Thyroid gland (tissue), 4 donors: ENCODE results near the gene SLC26A3. TPM values are rescaled to one million over a fixed set of nuclear protein-coding genes. Genes with fewer than 3 reads are reported as not detected.
A peak's percentile ranks its signal among the peaks of the same experiment; 100 is the strongest.
"Not testable (repeated sequence)": the region's sequence is repeated elsewhere in the genome, so short reads cannot be mapped to it uniquely, and the experiment has no call there.

Experiments used
- DNase-seq, 2 donors: peaks; one replicate each; pipeline ENCODE4 v3.0.0-alpha.2; 2019
- H3K27ac ChIP-seq, 3 donors: fragments of 200-600 bp; sonication (generic); 1 replicate in 2 of 3; 2 replicates in 1 of 3; pipeline ENCODE4 v1.5.1; 2016 to 2019; ENCODE audit warnings: mild to moderate bottlenecking in 1 of 3, moderate library complexity in 1 of 3
- H3K27me3 ChIP-seq: fragments of 200-600 bp; sonication (generic); one replicate; pipeline ENCODE4 v1.5.1; 2019
- H3K36me3 ChIP-seq, 2 donors: fragments of 200-600 bp; sonication (generic); one replicate each; pipeline ENCODE4 v1.5.1; 2016 to 2019
- H3K4me1 ChIP-seq, 2 donors: fragments of 200-600 bp; sonication (generic); one replicate each; pipeline ENCODE4 v1.5.1; 2017 to 2019
- H3K4me3 ChIP-seq, 3 donors: fragments of 200-600 bp; sonication (generic); replicated peaks in 1 of 3; 1 replicate in 2 of 3; 2 replicates in 1 of 3; pipeline ENCODE4 v1.5.1; 2016; ENCODE audit warnings: mild to moderate bottlenecking in 1 of 3
- H3K9me3 ChIP-seq: fragments of 200-600 bp; sonication (generic); one replicate; pipeline ENCODE4 v1.5.1; 2017
- CTCF ChIP-seq, 6 experiments: fragments of 200-600 bp in 3 of 6; fragments of 450-650 bp in 3 of 6; sonication (generic) in 3 of 6; IDR thresholded peaks; one replicate each; pipeline ENCODE4 v1.5.1; 2016 to 2019; ENCODE audit warnings: antibody characterized with exemption in 6 of 6, mild to moderate bottlenecking in 2 of 6, inconsistent platforms in 1 of 6, moderate library complexity in 1 of 6
- POLR2A ChIP-seq, 2 donors: fragments of 450-650 bp; IDR thresholded peaks; one replicate each; pipeline ENCODE4 v1.6.1; 2017; ENCODE audit warnings: antibody characterized with exemption in 2 of 2, mild to moderate bottlenecking in 2 of 2, moderate library complexity in 1 of 2
- WGBS, 2 donors: methylation state at CpG; one replicate each; pipeline ENCODE4 v1.1.5; 2017; 5-methylcytosine and 5-hydroxymethylcytosine counted together
- intact Hi-C: fragments of 100-400 bp; cut with DNase I; formaldehyde crosslinking; loops from one replicate; pipeline ENCODE4 v1.15.1; 2023
- total RNA-seq, 4 donors: library from RNA; depleted of rRNA; stranded (reverse); fragments of >200 nt; gene quantifications; one replicate each; pipeline ENCODE4 v1.2.3, GENCODE V29; 2016

The SLC26A3 gene
- under 1 TPM in 1 of 4 donors, not detected in 3; 0.45 TPM for total RNA-seq

- Histone ChIP-seq H3K4me1 (no peaks in the 10 kb centered on the region), H3K36me3 (no peaks in the 10 kb centered on the region), H3K27ac (no peak within 1 kb of the TSS), H3K27me3 (no peaks in the 10 kb centered on the region), H3K4me3 (no peak within 1 kb of the TSS), H3K9me3 (no peaks in the 10 kb centered on the region)
- TF ChIP-seq CTCF (IDR thresholded peaks at IDR 0.05): no peak
- no peak for DNase-seq
- WGBS, 2 donors: 73 to 80% methylated on average over 2 of the region's 2 CpGs
- intact Hi-C loops: no loop called here
These were observed at the start of gene SLC26A3 for GRCh38 chr7:107803009-107803610. SLC26A3 (minus strand) TSS chr7:107803223; CDS start chr7:107794509, 8,714 bp downstream.

GRCh38 chr7:107850643-107851042 is 47.6 kb upstream of the SLC26A3 start:
- DNase-seq: no peak
- intact Hi-C loops: no loop called here
- Histone ChIP-seq H3K9me3 (no peaks in the 10 kb centered on the region), H3K4me1 (peaks cover 0 to 10% of the 10 kb centered on the region in 2 donors), H3K27me3 (no peaks in the 10 kb centered on the region), H3K36me3 (no peaks in the 10 kb centered on the region), H3K27ac (peak overlapping the region in 1 of 3 donors; percentile 47), H3K4me3 (no peak overlapping the region)
- 41 to 54% methylated on average over 1 of the region's 1 CpG for WGBS, 2 donors
- no peak for TF ChIP-seq CTCF (IDR thresholded peaks at IDR 0.05)
- no peak for TF ChIP-seq POLR2A (IDR thresholded peaks at IDR 0.05)

- H3K4me1 ChIP-seq: peaks cover 0 to 10% of the 10 kb centered on the region in 2 donors
- intact Hi-C loops: no loop called here
- no peaks in the 10 kb centered on the region for H3K27me3 ChIP-seq
- WGBS, 2 donors: 82 to 97% methylated on average over 4 of the region's 4 CpGs
- H3K36me3 ChIP-seq: no peaks in the 10 kb centered on the region
- TF ChIP-seq POLR2A (IDR thresholded peaks at IDR 0.05) (no peak), CTCF (IDR thresholded peaks at IDR 0.05) (no peak)
- no peaks in the 10 kb centered on the region for H3K9me3 ChIP-seq
- no peak for DNase-seq
- H3K4me3 ChIP-seq: no peak overlapping the region
- H3K27ac ChIP-seq: peak overlapping the region in 1 of 3 donors; percentile 47
These were observed 47.2 kb upstream of the SLC26A3 start for GRCh38 chr7:107850216-107850615.

- H3K4me1 ChIP-seq, DNase-seq, intact Hi-C loops, H3K27ac ChIP-seq, H3K9me3 ChIP-seq, H3K36me3 ChIP-seq, H3K27me3 ChIP-seq, H3K4me3 ChIP-seq: not testable (repeated sequence)
- WGBS, 2 donors: 98 to 99% methylated on average over 14 of the region's 31 CpGs
These were observed 45.2 kb upstream of the SLC26A3 start for GRCh38 chr7:107848211-107848610.

GRCh38 chr7:107847836-107848175 is 44.8 kb upstream of the SLC26A3 start:
- DNase-seq, intact Hi-C loops: not testable (repeated sequence)
- WGBS, 2 donors: 94 to 99% methylated on average over 8 to 11 of the region's 20 CpGs

GRCh38 chr7:107847168-107847835 is 44.3 kb upstream of the SLC26A3 start:
- intact Hi-C loops: no loop called here
- Histone ChIP-seq H3K36me3 (no peaks in the 10 kb centered on the region), H3K27me3 (no peaks in the 10 kb centered on the region), H3K9me3 (no peaks in the 10 kb centered on the region), H3K4me3 (no peak overlapping the region), H3K27ac (no peak overlapping the region), H3K4me1 (peaks cover 0 to 7% of the 10 kb centered on the region in 2 donors)
- peak; percentile 48 to 64 for DNase-seq
- WGBS, 2 donors: 34 to 48% methylated on average over 7 to 10 of the region's 18 CpGs
- TF ChIP-seq POLR2A (IDR thresholded peaks at IDR 0.05) (no peak), CTCF (IDR thresholded peaks at IDR 0.05) (no peak)

More at GRCh38 chr7:107847836-107848175, 44.8 kb upstream of the SLC26A3 start:
- not testable (repeated sequence) for H3K27ac ChIP-seq, H3K27me3 ChIP-seq, H3K36me3 ChIP-seq, H3K9me3 ChIP-seq, H3K4me3 ChIP-seq, H3K4me1 ChIP-seq
